Measurements from ENCODE around the gene HK1. TPM values are rescaled to one million over a fixed set of nuclear protein-coding genes. Genes with fewer than 3 reads are reported as not detected.

Gene HK1
- total RNA-seq, 2 donors from 2014 or later = 38.0 to 78.8 TPM

DNA sequence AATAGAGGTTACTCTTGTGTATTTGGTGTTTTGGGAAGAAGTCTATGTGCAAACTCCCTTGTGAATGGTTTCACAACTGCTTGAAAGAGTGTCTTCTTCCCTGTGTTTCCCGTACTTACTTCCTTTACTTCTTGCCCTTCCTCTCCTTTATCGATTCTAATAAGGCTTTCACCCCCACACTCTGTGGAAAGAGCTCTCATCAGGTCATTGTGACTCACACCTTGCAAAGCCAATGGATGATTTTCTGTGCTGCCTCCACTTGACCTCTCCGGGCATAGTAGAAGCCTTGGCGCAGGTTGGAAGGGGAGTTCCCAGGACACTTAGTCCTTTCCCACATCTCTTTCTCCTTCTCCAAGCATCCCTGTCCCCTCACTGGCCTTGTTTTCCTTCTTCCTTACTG is 166.7 kb downstream of the HK1 start:
- no peak overlapping the region for H3K27ac ChIP-seq (ENCODE audit: low read depth, low read length)
- H3K9me3 ChIP-seq (ENCODE audit: control insufficient read depth, low read length) = no peaks in the 10 kb centered on the region
- Mint-ChIP-seq H3K27ac (no peak overlapping the region), H3K4me1 (peaks cover 11% of the 10 kb centered on the region), H3K27me3 (ENCODE audit: insufficient read depth) (peaks cover 46% of the 10 kb centered on the region), H3K36me3 (ENCODE audit: low read depth) (no peaks in the 10 kb centered on the region), H3K4me3 (no peak overlapping the region), H3K9me3 (peaks cover 2% of the 10 kb centered on the region)
- DNase-seq = no peak
- H3K4me3 ChIP-seq (ENCODE audit: low read length) = no peak overlapping the region
- H3K9ac ChIP-seq (ENCODE audit: extremely low read depth, low read length, poor library complexity, severe bottlenecking) = no peak overlapping the region
- H3K4me1 ChIP-seq (ENCODE audit: control insufficient read depth, insufficient read depth, low read length) = no peaks in the 10 kb centered on the region
- H3K27me3 ChIP-seq (ENCODE audit: control insufficient read depth, insufficient read depth, low read length, poor library complexity, severe bottlenecking) = no peaks in the 10 kb centered on the region
- H3K36me3 ChIP-seq (ENCODE audit: control insufficient read depth, insufficient read depth, low read length) = no peaks in the 10 kb centered on the region
- WGBS, 2 experiments (ENCODE audit: insufficient coverage in 1 of 2, insufficient read length in 1 of 2) = 96 to 97% methylated on average over 4 of the region's 4 CpGs
- TF ChIP-seq, protein P1, sequence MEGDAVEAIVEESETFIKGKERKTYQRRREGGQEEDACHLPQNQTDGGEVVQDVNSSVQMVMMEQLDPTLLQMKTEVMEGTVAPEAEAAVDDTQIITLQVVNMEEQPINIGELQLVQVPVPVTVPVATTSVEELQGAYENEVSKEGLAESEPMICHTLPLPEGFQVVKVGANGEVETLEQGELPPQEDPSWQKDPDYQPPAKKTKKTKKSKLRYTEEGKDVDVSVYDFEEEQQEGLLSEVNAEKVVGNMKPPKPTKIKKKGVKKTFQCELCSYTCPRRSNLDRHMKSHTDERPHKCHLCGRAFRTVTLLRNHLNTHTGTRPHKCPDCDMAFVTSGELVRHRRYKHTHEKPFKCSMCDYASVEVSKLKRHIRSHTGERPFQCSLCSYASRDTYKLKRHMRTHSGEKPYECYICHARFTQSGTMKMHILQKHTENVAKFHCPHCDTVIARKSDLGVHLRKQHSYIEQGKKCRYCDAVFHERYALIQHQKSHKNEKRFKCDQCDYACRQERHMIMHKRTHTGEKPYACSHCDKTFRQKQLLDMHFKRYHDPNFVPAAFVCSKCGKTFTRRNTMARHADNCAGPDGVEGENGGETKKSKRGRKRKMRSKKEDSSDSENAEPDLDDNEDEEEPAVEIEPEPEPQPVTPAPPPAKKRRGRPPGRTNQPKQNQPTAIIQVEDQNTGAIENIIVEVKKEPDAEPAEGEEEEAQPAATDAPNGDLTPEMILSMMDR (conservative IDR thresholded peaks at IDR 0.05) = no peak

DNA sequence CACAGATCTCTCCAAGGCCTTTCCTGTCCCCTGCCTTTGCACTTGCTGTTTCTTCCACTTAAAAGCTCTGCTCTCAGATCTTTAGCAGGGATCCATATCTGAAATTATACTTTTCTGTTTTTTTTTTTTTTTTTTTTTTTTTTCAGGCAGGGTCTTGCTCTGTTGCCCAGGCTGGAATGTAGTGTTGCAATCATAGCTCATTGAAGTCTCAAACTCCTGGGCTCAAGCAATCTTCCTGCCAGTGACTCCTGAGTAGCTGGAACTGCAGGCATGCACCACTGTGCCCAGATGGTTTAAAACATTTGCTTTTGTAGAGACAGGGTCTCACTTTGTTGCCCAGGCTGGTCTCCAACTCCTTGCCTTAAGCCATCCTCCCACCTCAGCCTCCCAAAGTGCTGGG is 167.9 kb downstream of the HK1 start:
- Histone ChIP-seq H3K4me3 (ENCODE audit: low read length) (no peak overlapping the region), H3K27me3 (ENCODE audit: control insufficient read depth, insufficient read depth, low read length, poor library complexity, severe bottlenecking) (no peaks in the 10 kb centered on the region), H3K9me3 (ENCODE audit: control insufficient read depth, low read length) (no peaks in the 10 kb centered on the region), H3K36me3 (ENCODE audit: control insufficient read depth, insufficient read depth, low read length) (no peaks in the 10 kb centered on the region), H3K27ac (ENCODE audit: low read depth, low read length) (no peak overlapping the region), H3K9ac (ENCODE audit: extremely low read depth, low read length, poor library complexity, severe bottlenecking) (no peak overlapping the region), H3K4me1 (ENCODE audit: control insufficient read depth, insufficient read depth, low read length) (no peaks in the 10 kb centered on the region)
- DNase-seq = no peak
- Mint-ChIP-seq H3K36me3 (ENCODE audit: low read depth) (no peaks in the 10 kb centered on the region), H3K4me3 (no peak overlapping the region), H3K9me3 (peaks cover 2% of the 10 kb centered on the region), H3K27ac (no peak overlapping the region), H3K4me1 (peaks cover 13% of the 10 kb centered on the region), H3K27me3 (ENCODE audit: insufficient read depth) (peaks cover 45% of the 10 kb centered on the region)
- TF ChIP-seq, protein P1 (conservative IDR thresholded peaks at IDR 0.05) = no peak

DNA sequence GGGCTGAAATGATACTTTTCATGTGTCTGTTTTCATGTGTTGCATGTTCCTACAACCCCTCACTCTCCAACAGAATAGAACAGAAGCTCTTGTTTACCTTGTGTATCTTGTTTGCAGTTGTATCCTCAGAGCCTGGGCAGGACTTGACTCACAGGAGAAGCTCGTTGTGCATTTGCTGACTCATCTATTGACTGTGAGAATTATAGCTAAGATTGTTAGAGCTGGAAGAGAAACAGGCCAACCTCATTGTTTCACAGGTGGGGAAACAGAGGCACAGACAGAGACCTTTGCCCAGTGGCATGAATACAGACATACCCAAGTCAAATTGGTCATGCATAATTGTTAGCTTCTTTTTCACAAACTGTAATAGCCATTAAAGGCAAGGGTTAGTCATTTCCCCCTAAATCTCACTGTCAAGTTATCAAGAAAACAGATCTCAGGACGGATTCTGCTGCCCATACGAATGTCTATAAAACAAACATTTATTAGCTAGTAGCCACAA is 168.4 kb downstream of the HK1 start:
- WGBS, 2 experiments (ENCODE audit: insufficient coverage in 1 of 2, insufficient read length in 1 of 2) = 71 to 81% methylated on average over 3 of the region's 3 CpGs
- peaks cover 2% of the 10 kb centered on the region for H3K27me3 ChIP-seq (ENCODE audit: control insufficient read depth, insufficient read depth, low read length, poor library complexity, severe bottlenecking)

More for the DNA sequence above, 168.4 kb downstream of the HK1 start:
- H3K9ac ChIP-seq (ENCODE audit: extremely low read depth, low read length, poor library complexity, severe bottlenecking) = no peak overlapping the region
- H3K27ac ChIP-seq (ENCODE audit: low read depth, low read length) = no peak overlapping the region
- no peak for DNase-seq
- H3K4me1 Mint-ChIP-seq = peaks cover 13% of the 10 kb centered on the region
- TF ChIP-seq, protein P1 (conservative IDR thresholded peaks at IDR 0.05) = no peak
- no peak overlapping the region for H3K4me3 ChIP-seq (ENCODE audit: low read length)
- peaks cover 2% of the 10 kb centered on the region for H3K9me3 Mint-ChIP-seq
- no peak overlapping the region for H3K4me3 Mint-ChIP-seq
- no peak overlapping the region for H3K27ac Mint-ChIP-seq
- peaks cover 45% of the 10 kb centered on the region for H3K27me3 Mint-ChIP-seq (ENCODE audit: insufficient read depth)
- H3K36me3 ChIP-seq (ENCODE audit: control insufficient read depth, insufficient read depth, low read length) = no peaks in the 10 kb centered on the region
- no peaks in the 10 kb centered on the region for H3K9me3 ChIP-seq (ENCODE audit: control insufficient read depth, low read length)
- no peaks in the 10 kb centered on the region for H3K36me3 Mint-ChIP-seq (ENCODE audit: low read depth)
- no peaks in the 10 kb centered on the region for H3K4me1 ChIP-seq (ENCODE audit: control insufficient read depth, insufficient read depth, low read length)
